Caco-2 (cell line): ENCODE results near the gene PARP12. TPM values are rescaled to one million over a fixed set of nuclear protein-coding genes. Genes with fewer than 3 reads are reported as not detected.

Experiments
- BruUV-seq: library from RNA; stranded (reverse); fragments of 400-500 nt; replicated peaks from 2 replicates; lab custom pipeline; 2021; lab: Mats Ljungman, UMichigan
- CTCF ChIA-PET: fragments of 300-600 bp; sonication (Branson Sonifier 250); formaldehyde crosslinking; loops from one replicate; lab custom pipeline; 2022; ENCODE audit warnings: antibody characterized with exemption; lab: Charles Lee
- POLR2A ChIA-PET: fragments of 300-600 bp; sonication (Branson Sonifier 250); formaldehyde crosslinking; loops from one replicate; lab custom pipeline; 2022; ENCODE audit warnings: antibody characterized with exemption; lab: Charles Lee
- DNase-seq, 2 experiments: peaks; one replicate each; pipeline versions ENCODE4 v3.0.0 to v3.0.0-alpha.2; 2020 to 2022
- H3K27me3 ChIP-seq: replicated peaks from 2 replicates; pipeline ENCODE4 v1.6.0; 2011; ENCODE audit warnings: low read length; ENCODE audit not compliant: control insufficient read depth, insufficient read depth
- H3K36me3 ChIP-seq: 2 replicates; pipeline ENCODE4 v1.5.1; 2011; ENCODE audit warnings: low read length; ENCODE audit not compliant: control insufficient read depth, insufficient read depth
- H3K4me1 ChIP-seq: fragments of 250-450 bp; sonication (Bioruptor Pico); 2 replicates; pipeline ENCODE4 v1.5.1; 2020; ENCODE audit warnings: mild to moderate bottlenecking
- H3K4me3 ChIP-seq: 2 replicates; pipeline ENCODE4 v1.5.1; 2011; ENCODE audit warnings: low read depth, mild to moderate bottlenecking, control low read depth, low read length
- H3K9me3 ChIP-seq: fragments of 250-450 bp; sonication (Bioruptor Pico); 2 replicates; pipeline ENCODE4 v1.5.1; 2020; ENCODE audit warnings: mild to moderate bottlenecking, moderate library complexity
- H3K27ac Mint-ChIP-seq: one replicate; pipeline ENCODE4 v1.8.0; 2022; ENCODE audit warnings: mixed read lengths; ENCODE audit not compliant: unreplicated experiment
- H3K27me3 Mint-ChIP-seq: one replicate; pipeline ENCODE4 v1.8.0; 2022; ENCODE audit warnings: mixed read lengths; ENCODE audit not compliant: insufficient read depth, unreplicated experiment
- H3K36me3 Mint-ChIP-seq: one replicate; pipeline ENCODE4 v1.8.0; 2022; ENCODE audit warnings: mild to moderate bottlenecking, mixed read lengths; ENCODE audit not compliant: insufficient read depth, unreplicated experiment
- H3K4me1 Mint-ChIP-seq: one replicate; pipeline ENCODE4 v1.8.0; 2022; ENCODE audit warnings: low read depth, mixed read lengths; ENCODE audit not compliant: unreplicated experiment
- H3K4me3 Mint-ChIP-seq: one replicate; pipeline ENCODE4 v1.8.0; 2022; ENCODE audit warnings: mild to moderate bottlenecking, moderate library complexity, mixed read lengths; ENCODE audit not compliant: unreplicated experiment
- H3K9me3 Mint-ChIP-seq: one replicate; pipeline ENCODE4 v1.8.0; 2022; ENCODE audit warnings: mixed read lengths; ENCODE audit not compliant: unreplicated experiment
- intact Hi-C: fragments of 100-400 bp; cut with micrococcal nuclease; formaldehyde crosslinking; loops from one replicate; pipeline ENCODE4 v1.10.0; 2022; ENCODE audit not compliant: unreplicated experiment
- total RNA-seq: library from RNA; stranded (reverse); gene quantifications from 2 replicates; pipeline ENCODE4 v1.2.3, GENCODE V29; 2022
- TF ChIP-seq, protein P1 (sequence below), 2 experiments: fragments of 200-600 bp in 1 of 2; IDR thresholded peaks; 1 replicate in 1 of 2; 2 replicates in 1 of 2; pipeline versions ENCODE4 v1.5.1 to v1.8.0; 2011 to 2022; ENCODE audit warnings: antibody characterized with exemption in 1 of 2, control low read depth in 1 of 2, inconsistent platforms in 1 of 2, low read depth in 1 of 2, low read length in 1 of 2, mild to moderate bottlenecking in 1 of 2, moderate library complexity in 1 of 2; ENCODE audit not compliant: insufficient read depth in 1 of 2, severe bottlenecking in 1 of 2, unreplicated experiment in 1 of 2

PARP12 gene
- total RNA-seq, 1 experiment from 2014 or later = 20.2 TPM

- DNase-seq = no peak
- Histone ChIP-seq H3K36me3 (no peaks in the 10 kb centered on the region), H3K9me3 (no peaks in the 10 kb centered on the region), H3K4me1 (0 out of 2 replicates have a peak, but pooled peaks cover 7% of the 10 kb centered on the region), H3K27me3 (no peaks in the 10 kb centered on the region), H3K4me3 (no peak overlapping the region)
- Mint-ChIP-seq H3K36me3 (no peaks in the 10 kb centered on the region), H3K9me3 (no peaks in the 10 kb centered on the region), H3K27ac (no peak overlapping the region), H3K27me3 (no peaks in the 10 kb centered on the region), H3K4me1 (peaks cover 11% of the 10 kb centered on the region), H3K4me3 (no peak overlapping the region)
- ChIA-PET CTCF (no interaction called here), POLR2A (no interaction called here)
- intact Hi-C loops = no loop called here
- no TSS peak for BruUV-seq
- TF ChIP-seq, protein P1, sequence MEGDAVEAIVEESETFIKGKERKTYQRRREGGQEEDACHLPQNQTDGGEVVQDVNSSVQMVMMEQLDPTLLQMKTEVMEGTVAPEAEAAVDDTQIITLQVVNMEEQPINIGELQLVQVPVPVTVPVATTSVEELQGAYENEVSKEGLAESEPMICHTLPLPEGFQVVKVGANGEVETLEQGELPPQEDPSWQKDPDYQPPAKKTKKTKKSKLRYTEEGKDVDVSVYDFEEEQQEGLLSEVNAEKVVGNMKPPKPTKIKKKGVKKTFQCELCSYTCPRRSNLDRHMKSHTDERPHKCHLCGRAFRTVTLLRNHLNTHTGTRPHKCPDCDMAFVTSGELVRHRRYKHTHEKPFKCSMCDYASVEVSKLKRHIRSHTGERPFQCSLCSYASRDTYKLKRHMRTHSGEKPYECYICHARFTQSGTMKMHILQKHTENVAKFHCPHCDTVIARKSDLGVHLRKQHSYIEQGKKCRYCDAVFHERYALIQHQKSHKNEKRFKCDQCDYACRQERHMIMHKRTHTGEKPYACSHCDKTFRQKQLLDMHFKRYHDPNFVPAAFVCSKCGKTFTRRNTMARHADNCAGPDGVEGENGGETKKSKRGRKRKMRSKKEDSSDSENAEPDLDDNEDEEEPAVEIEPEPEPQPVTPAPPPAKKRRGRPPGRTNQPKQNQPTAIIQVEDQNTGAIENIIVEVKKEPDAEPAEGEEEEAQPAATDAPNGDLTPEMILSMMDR (IDR thresholded peaks at IDR 0.05; ENCODE audit: insufficient read depth in 1 of 2, low read depth in 1 of 2, low read length in 1 of 2, severe bottlenecking in 1 of 2, unreplicated experiment in 1 of 2) = no peak
Observed at GRCh38 chr7:140042386-140042670, 20.4 kb downstream of the PARP12 start.

GRCh38 chr7:140041659-140042385 is 20.9 kb downstream of the PARP12 start:
- Mint-ChIP-seq H3K4me1 (peaks cover 11% of the 10 kb centered on the region), H3K27ac (no peak overlapping the region), H3K4me3 (no peak overlapping the region), H3K27me3 (no peaks in the 10 kb centered on the region), H3K36me3 (no peaks in the 10 kb centered on the region), H3K9me3 (no peaks in the 10 kb centered on the region)
- Histone ChIP-seq H3K9me3 (no peaks in the 10 kb centered on the region), H3K4me3 (no peak overlapping the region), H3K27me3 (no peaks in the 10 kb centered on the region), H3K36me3 (no peaks in the 10 kb centered on the region), H3K4me1 (0 out of 2 replicates have a peak, but pooled peaks cover 7% of the 10 kb centered on the region)
- no TSS peak for BruUV-seq
- ChIA-PET CTCF (no interaction called here), POLR2A (no interaction called here)
- DNase-seq = no peak
- intact Hi-C loops = no loop called here
- TF ChIP-seq, protein P1 (IDR thresholded peaks at IDR 0.05; ENCODE audit: insufficient read depth in 1 of 2, low read depth in 1 of 2, low read length in 1 of 2, severe bottlenecking in 1 of 2, unreplicated experiment in 1 of 2) = no peak

DNA sequence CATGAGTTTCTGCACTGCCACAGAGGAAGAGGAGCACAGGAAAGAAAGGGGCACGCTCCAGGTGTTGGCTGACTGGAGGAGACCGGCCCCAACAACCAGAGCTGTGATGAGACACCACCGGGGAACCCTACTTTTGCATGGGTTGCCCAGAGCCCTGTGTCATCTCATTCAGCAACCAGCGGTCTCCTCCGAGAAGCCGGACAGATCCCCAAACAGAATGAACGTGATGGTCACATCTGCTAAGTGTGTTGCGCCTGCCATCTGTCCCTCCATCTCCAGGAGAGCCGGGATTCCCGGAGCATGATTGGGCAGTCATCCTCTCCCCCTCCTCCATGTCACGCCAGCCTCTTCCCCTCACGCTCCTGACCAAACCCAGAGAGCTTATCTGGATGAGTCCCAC is 22.9 kb downstream of the PARP12 start:
- TF ChIP-seq, protein P1 (IDR thresholded peaks at IDR 0.05; ENCODE audit: insufficient read depth in 1 of 2, low read depth in 1 of 2, low read length in 1 of 2, severe bottlenecking in 1 of 2, unreplicated experiment in 1 of 2) = no peak
- Histone ChIP-seq H3K36me3 (no peaks in the 10 kb centered on the region), H3K27me3 (no peaks in the 10 kb centered on the region), H3K4me3 (no peak overlapping the region), H3K9me3 (no peaks in the 10 kb centered on the region), H3K4me1 (no peaks in the 10 kb centered on the region)
- Mint-ChIP-seq H3K36me3 (no peaks in the 10 kb centered on the region), H3K4me1 (no peaks in the 10 kb centered on the region), H3K9me3 (no peaks in the 10 kb centered on the region), H3K27ac (no peak overlapping the region), H3K27me3 (no peaks in the 10 kb centered on the region), H3K4me3 (no peak overlapping the region)
- no TSS peak for BruUV-seq
- DNase-seq = no peak
- ChIA-PET POLR2A (no interaction called here), CTCF (no interaction called here)
- intact Hi-C loops = no loop called here
